ENCODE results near the gene CD52.

Gene CD52

DNA sequence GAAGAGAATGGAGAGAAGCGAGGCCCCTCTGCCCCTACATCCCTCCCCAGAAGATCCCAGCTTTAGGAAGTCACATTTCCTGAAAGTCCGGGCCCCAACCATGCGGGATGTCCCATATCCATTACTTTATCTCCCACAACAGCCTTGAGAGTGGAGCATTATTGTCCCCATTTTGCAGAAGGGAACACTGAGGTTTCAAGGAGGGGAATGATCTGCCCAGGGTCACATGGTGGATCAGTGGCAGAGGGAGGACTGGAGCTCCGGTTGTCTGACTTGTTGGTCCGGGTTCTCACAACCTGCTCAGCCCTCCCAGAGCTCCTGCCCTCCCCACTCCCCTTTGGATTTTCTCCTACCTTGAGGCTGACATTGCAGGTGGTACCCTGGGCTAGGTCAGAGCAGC lies 38.3 kb downstream of the CD52 start:
- TF ChIP-seq, protein P1, sequence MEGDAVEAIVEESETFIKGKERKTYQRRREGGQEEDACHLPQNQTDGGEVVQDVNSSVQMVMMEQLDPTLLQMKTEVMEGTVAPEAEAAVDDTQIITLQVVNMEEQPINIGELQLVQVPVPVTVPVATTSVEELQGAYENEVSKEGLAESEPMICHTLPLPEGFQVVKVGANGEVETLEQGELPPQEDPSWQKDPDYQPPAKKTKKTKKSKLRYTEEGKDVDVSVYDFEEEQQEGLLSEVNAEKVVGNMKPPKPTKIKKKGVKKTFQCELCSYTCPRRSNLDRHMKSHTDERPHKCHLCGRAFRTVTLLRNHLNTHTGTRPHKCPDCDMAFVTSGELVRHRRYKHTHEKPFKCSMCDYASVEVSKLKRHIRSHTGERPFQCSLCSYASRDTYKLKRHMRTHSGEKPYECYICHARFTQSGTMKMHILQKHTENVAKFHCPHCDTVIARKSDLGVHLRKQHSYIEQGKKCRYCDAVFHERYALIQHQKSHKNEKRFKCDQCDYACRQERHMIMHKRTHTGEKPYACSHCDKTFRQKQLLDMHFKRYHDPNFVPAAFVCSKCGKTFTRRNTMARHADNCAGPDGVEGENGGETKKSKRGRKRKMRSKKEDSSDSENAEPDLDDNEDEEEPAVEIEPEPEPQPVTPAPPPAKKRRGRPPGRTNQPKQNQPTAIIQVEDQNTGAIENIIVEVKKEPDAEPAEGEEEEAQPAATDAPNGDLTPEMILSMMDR (IDR thresholded peaks at IDR 0.05) = no peak

DNA sequence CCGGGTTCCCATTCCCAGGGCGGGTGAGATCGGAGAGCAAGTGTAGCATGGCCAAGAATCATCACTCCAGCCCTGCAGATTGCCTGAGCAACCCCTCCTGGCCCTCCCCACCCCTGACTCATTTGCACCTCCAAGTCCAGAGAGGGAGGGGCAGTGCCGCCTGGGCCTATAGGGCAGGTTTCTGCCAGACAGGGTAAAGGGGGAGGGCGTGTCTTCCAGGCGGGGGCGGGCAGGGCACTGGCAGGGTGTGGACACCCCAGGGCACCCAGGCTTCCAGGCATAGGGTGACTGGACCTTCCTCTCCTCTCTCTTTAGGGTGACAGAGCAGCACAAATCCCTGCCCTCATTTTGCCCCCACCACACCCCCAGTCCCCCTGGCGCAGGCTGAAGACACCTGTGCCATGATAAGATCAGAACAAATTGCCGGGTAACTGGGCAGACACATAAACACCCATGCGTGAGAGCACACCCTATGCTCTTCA lies 39.4 kb downstream of the CD52 start:
- TF ChIP-seq, protein P1 (IDR thresholded peaks at IDR 0.05) = no peak

DNA sequence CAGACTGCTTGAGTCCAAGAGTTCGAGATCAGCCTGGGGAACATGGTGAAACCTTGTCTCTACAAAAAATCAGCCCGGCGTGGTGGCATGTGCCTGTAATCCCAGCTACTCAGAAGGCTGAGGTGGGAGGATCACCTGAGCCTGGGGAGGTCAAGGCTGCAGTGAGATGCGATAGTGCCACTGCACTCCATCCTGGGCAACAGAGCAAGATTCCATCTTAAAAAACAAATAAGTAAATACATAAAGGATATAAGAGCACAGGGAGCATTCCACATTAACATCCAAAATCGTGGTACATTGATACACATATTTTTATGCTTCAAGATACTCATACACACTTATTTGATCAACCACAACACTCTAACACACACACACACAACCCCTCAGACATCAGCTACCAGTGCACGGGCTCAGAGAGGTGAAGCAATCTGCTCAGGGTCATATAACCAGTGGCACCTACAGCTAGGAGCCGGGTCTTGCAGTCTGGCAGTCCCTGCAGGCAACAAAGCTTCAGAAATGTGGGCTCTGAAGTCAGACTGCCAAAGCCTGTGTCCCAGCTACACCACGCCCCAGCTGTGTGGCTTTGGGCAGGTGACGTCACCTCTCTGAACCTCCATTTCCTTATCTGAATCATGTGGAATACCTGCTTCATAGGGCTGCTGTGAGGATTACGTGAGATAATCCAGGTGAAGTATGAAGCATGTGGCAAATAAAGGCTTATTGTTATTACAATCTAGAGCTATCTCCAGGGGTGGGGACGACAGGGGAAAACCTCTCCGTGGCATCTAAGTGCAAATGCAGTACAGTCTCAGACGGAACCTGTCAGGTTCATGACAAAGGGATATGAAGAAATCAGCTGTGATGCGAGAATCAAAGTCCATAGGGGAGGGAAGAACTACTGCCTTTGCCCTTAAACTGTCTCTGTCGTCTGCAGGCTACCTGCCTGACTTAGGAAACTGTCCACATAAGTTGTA lies 40.9 kb downstream of the CD52 start:
- TF ChIP-seq, protein P1 (IDR thresholded peaks at IDR 0.05) = no peak

DNA sequence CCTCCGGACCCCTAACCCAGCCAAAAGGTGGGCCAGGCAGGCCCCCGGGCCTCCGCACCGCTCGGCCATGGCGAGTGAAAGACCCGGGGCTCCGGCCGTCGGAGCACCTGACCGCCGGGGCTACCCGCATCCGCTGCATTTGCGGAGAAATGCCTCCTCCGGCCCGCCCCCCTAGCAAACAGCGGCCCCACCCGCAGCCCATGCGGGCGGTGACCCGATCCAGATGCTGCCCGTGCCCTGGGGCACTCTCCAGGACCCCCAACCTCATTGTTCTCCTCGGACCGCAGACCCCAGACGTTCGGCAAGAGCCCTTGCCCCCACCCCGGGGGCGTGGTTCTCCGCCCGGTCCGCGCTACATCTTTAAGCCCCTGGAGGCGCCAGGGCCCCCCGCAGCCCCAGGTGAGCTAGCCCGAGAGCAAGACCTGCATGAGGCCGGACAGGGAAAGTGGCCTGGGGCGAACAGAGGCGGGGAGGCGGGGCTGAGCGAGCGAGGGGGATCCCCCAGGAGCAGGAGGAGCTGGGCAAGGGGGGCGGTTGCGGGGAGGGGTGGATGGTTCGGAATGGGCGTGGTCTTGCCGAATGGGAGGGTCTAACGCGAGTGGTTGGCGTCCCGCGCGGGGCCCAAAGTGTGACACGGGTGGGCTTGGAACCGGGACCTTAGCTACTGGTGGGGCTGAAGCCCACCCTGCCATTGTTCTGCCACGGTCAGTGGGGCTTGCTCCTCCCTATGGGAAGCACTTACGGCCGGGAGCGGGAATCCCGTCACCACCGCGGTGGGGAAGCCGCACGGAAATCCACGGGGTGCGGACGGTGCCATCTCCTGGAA lies 42.4 kb downstream of the CD52 start:
- TF ChIP-seq, protein P1 (IDR thresholded peaks at IDR 0.05) = no peak

DNA sequence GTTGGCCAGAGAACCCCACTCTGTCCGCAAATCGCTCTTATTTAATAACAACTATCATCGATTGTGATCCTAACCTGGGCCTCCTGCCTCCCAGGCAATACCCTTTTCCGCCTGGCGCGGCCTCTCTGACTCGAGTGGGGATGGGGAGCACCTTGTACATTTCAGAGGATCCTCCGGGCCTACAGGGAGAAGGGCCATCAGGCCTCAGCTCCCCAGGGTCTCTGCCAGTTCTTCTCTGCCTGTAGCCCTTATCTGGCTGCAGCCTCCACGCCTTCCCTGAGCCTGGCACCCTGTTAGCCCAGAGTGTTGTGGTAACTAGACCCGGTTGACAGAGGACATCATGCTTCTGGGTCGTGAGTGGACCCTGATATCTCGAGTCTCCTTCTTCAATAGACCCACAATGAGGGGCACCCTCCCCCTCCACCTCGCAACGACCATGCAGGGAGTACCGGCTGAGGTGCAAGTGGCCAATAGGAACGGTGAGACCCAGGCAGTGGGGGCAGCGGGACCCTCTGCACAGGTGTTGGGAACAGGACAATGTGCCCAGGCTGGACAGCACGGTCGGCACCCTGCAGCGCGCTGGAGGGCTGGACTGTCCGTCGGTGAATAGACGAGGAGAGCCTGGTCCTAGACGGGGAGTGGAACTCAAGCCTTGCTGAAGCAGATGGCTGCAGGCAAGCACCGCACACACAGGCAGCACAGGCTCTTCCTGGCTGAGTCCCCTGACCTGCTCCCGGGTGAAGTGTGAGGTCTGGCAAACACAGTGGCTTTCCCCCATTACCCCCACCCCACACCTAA lies 43.2 kb downstream of the CD52 start:
- TF ChIP-seq, protein P1 (IDR thresholded peaks at IDR 0.05) = no peak

DNA sequence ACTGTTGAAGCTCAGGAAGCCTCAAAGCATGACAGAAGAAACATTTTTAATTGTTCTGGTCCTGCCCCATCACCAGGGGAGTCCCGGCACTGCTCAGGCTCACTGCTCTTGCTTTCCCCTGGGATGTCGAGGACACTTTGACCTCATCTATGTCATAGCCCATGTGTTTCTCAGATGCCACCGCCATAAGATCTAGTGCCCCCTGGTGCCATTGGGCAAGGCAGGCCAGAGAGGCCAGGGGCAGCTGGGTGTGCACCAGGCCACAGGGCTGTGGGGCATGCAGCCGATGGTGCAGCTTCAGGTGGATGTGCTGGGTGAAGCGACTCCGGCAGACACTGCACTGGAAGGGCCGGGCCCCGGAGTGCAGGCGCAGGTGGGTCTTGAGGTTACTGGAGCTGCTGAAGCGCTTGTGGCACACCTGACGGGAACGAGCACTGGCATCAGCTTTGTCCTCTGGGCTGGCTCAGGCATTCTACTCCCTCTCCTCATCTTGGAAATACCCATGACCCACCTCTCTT lies 43.9 kb downstream of the CD52 start:
- TF ChIP-seq, protein P1 (IDR thresholded peaks at IDR 0.05) = no peak

DNA sequence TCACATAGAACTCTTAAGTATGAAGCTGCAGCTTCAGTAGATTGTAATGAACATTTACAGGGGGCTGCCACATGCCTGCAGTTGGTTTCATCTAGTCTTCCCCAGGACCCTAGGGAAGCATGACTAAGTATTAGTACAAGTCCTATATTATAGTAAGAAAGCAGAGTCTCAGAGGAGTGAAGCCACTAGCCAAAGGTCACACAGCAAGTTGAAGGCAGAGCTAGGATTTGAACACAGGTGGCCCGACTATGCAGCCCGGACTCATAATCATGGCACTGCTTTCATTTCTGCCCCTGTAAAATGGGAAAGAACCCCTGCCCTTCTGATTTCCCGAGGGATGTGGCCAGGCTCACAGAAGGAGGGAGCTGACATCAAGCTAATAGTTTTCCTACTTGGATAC lies 44.6 kb downstream of the CD52 start:
- TF ChIP-seq, protein P1 (IDR thresholded peaks at IDR 0.05) = no peak
